ENCODE results near the gene PPM1L. TPM values are rescaled to one million over a fixed set of nuclear protein-coding genes. Genes with fewer than 3 reads are reported as not detected.

The PPM1L gene
- total RNA-seq, 2 donors from 2014 or later, result 23.8 to 47.4 TPM

- no peak for TF ChIP-seq CTCF (IDR thresholded peaks at IDR 0.05)
- no peak for DNase-seq (ENCODE audit: low spot score)
- Histone ChIP-seq H3K36me3 (no peaks in the 10 kb centered on the region), H3K4me3 (no peak overlapping the region), H3K27me3 (no peaks in the 10 kb centered on the region), H3K9me3 (no peaks in the 10 kb centered on the region), H3K27ac (no peak overlapping the region), H3K4me1 (peaks cover 0 to 13% of the 10 kb centered on the region in 2 donors)
Measured at GRCh38 chr3:160778480-160778879, 22.4 kb downstream of the PPM1L start.

- no peak for TF ChIP-seq CTCF (IDR thresholded peaks at IDR 0.05)
- H3K36me3 ChIP-seq, result no peaks in the 10 kb centered on the region
- H3K27ac ChIP-seq, result no peak overlapping the region
- no peak overlapping the region for H3K4me3 ChIP-seq
- DNase-seq (ENCODE audit: low spot score), result no peak
- no peaks in the 10 kb centered on the region for H3K9me3 ChIP-seq
- no peaks in the 10 kb centered on the region for H3K27me3 ChIP-seq
- peaks cover 0 to 13% of the 10 kb centered on the region in 2 donors for H3K4me1 ChIP-seq
Measured at GRCh38 chr3:160779040-160779439, 23.0 kb downstream of the PPM1L start.

GRCh38 chr3:160780245-160780644, 24.2 kb downstream of the PPM1L start:
- H3K4me1 ChIP-seq, result peaks cover 0 to 13% of the 10 kb centered on the region in 2 donors
- no peaks in the 10 kb centered on the region for H3K27me3 ChIP-seq
- H3K27ac ChIP-seq, result no peak overlapping the region
- H3K36me3 ChIP-seq, result no peaks in the 10 kb centered on the region
- H3K4me3 ChIP-seq, result no peak overlapping the region
- DNase-seq (ENCODE audit: low spot score), result no peak
- TF ChIP-seq CTCF (IDR thresholded peaks at IDR 0.05), result no peak
- no peaks in the 10 kb centered on the region for H3K9me3 ChIP-seq

- H3K4me1 ChIP-seq, result peaks cover 0 to 13% of the 10 kb centered on the region in 2 donors
- no peak overlapping the region for H3K4me3 ChIP-seq
- H3K9me3 ChIP-seq, result no peaks in the 10 kb centered on the region
- H3K36me3 ChIP-seq, result no peaks in the 10 kb centered on the region
- no peak overlapping the region for H3K27ac ChIP-seq
- no peak for TF ChIP-seq CTCF (IDR thresholded peaks at IDR 0.05)
- no peak for DNase-seq (ENCODE audit: low spot score)
- H3K27me3 ChIP-seq, result no peaks in the 10 kb centered on the region
Measured at GRCh38 chr3:160781402-160781801, 25.4 kb downstream of the PPM1L start.

- H3K27me3 ChIP-seq, result no peaks in the 10 kb centered on the region
- H3K9me3 ChIP-seq, result no peaks in the 10 kb centered on the region
- no peaks in the 10 kb centered on the region for H3K36me3 ChIP-seq
- H3K27ac ChIP-seq, result no peak overlapping the region
- H3K4me1 ChIP-seq, result peaks cover 0 to 13% of the 10 kb centered on the region in 2 donors
- TF ChIP-seq CTCF (IDR thresholded peaks at IDR 0.05), result no peak
- H3K4me3 ChIP-seq, result no peak overlapping the region
- DNase-seq (ENCODE audit: low spot score), result no peak
Measured at GRCh38 chr3:160781863-160782262, 25.8 kb downstream of the PPM1L start.

- Histone ChIP-seq H3K9me3 (peaks cover 0 to 13% of the 10 kb centered on the region in 2 donors), H3K4me1 (no peaks in the 10 kb centered on the region), H3K4me3 (no peak overlapping the region), H3K27me3 (no peaks in the 10 kb centered on the region), H3K36me3 (no peaks in the 10 kb centered on the region), H3K27ac (no peak overlapping the region)
- no peak for DNase-seq (ENCODE audit: low spot score)
- TF ChIP-seq CTCF (IDR thresholded peaks at IDR 0.05), result no peak
Measured at GRCh38 chr3:160784853-160785252, 28.8 kb downstream of the PPM1L start.

Measured in right atrium auricular region (tissue), 2 donors.